ENCODE results near the gene PEX16. TPM values are rescaled to one million over a fixed set of nuclear protein-coding genes. Genes with fewer than 3 reads are reported as not detected.

PEX16 gene
- total RNA-seq, 2 experiments from 2014 or later, result 41.0 to 43.9 TPM

GRCh38 chr11:45928535-45929215, 11.0 kb upstream of the PEX16 start:
- BruUV-seq (replicated peaks), result no TSS peak
- TF ChIP-seq EZH2phosphoT487 (IDR thresholded peaks at IDR 0.05; ENCODE audit: borderline replicate concordance, low read depth, low read length) (no peak), CTCF (conservative IDR thresholded peaks at IDR 0.05; ENCODE audit: low read length) (no peak)
- Histone ChIP-seq H4K20me1 (ENCODE audit: insufficient read depth, low read length) (no peaks in the 10 kb centered on the region), H3K4me1 (ENCODE audit: insufficient read depth, low read length, poor library complexity, severe bottlenecking) (peaks cover 54% of the 10 kb centered on the region), H3K9me2 (ENCODE audit: insufficient read depth, low read length) (no peaks in the 10 kb centered on the region), H3K4me3 (ENCODE audit: low read depth, low read length, poor library complexity, severe bottlenecking) (no peak overlapping the region), H2AFZ (ENCODE audit: low read length) (no peak overlapping the region), H3K79me2 (ENCODE audit: insufficient read depth, low read depth, low read length) (peaks cover 19% of the 10 kb centered on the region), H3K9me3 (ENCODE audit: low read length) (no peaks in the 10 kb centered on the region), H3K4me2 (ENCODE audit: low read length) (peak overlapping the region; percentile 86), H3K27ac (ENCODE audit: low read depth, low read length, poor library complexity, severe bottlenecking) (peak overlapping the region; percentile 95), H3K36me3 (ENCODE audit: insufficient read depth, low read length) (peaks cover 7% of the 10 kb centered on the region; the same call in 1 of the 2 replicates)
- no peak for DNase-seq (ENCODE audit: low spot score)
- ChIA-PET CTCF (ENCODE audit: unreplicated experiment) (no interaction called here), POLR2A (interaction anchor here (1.2 to 3.1 kb wide), 3 partner anchors 9 to 11 kb away, joined by 5 to 33 read pairs (median 7); partner anchors contain the start of gene PEX16)
- intact Hi-C loops (cut with micrococcal nuclease; ENCODE audit: unreplicated experiment), result no loop called here

DNA sequence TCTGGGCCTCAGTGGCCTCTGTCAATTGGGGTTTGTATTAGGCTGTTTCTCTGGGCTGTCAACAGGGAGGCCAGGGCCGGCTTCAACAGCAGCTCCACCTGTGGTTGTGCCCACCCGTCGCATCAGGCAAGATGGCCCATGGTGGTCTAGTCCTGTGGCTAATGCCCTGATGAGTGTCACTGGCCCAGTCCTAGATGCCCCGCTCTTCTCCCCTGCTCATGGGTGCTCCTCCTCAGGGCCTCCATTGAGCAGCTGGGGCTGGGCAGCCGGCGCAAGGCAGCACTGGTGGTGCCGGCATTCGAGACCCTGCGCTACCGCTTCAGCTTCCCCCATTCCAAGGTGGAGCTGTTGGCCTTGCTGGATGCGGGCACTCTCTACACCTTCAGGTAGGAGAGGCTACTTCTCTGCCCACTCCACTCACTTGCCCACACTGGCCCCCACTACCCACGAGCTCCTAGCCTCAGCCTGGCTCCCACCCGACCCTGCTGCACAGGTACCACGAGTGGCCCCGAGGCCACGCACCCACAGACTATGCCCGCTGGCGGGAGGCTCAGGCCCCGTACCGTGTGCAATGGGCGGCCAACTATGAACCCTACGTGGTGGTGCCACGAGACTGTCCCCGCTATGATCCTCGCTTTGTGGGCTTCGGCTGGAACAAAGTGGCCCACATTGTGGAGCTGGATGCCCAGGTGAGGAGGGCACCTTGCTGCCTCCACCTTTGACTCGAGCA, 10.2 kb upstream of the PEX16 start:
- Histone ChIP-seq H3K4me2 (ENCODE audit: low read length) (no peak overlapping the region), H3K9me2 (ENCODE audit: insufficient read depth, low read length) (no peaks in the 10 kb centered on the region), H3K4me3 (ENCODE audit: low read depth, low read length, poor library complexity, severe bottlenecking) (no peak overlapping the region), H3K27ac (ENCODE audit: low read depth, low read length, poor library complexity, severe bottlenecking) (no peak overlapping the region), H2AFZ (ENCODE audit: low read length) (no peak overlapping the region), H3K79me2 (ENCODE audit: insufficient read depth, low read depth, low read length) (peaks cover 17% of the 10 kb centered on the region), H3K36me3 (ENCODE audit: insufficient read depth, low read length) (peaks cover 7% of the 10 kb centered on the region; the same call in 1 of the 2 replicates), H3K9me3 (ENCODE audit: low read length) (no peaks in the 10 kb centered on the region), H4K20me1 (ENCODE audit: insufficient read depth, low read length) (no peaks in the 10 kb centered on the region), H3K4me1 (ENCODE audit: insufficient read depth, low read length, poor library complexity, severe bottlenecking) (peaks cover 56% of the 10 kb centered on the region)
- intact Hi-C loops (cut with micrococcal nuclease; ENCODE audit: unreplicated experiment), result no loop called here
- no peak for DNase-seq (ENCODE audit: low spot score)
- no TSS peak for BruUV-seq (replicated peaks)
- ChIA-PET POLR2A (interaction anchor here (0.8 to 1.2 kb wide), 3 partner anchors 9 to 11 kb away, joined by 3 to 5 read pairs (median 4); partner anchors contain the start of gene PEX16), CTCF (ENCODE audit: unreplicated experiment) (no interaction called here)
- TF ChIP-seq CTCF (conservative IDR thresholded peaks at IDR 0.05; ENCODE audit: low read length), result no peak
- no peak for TF ChIP-seq EZH2phosphoT487 (IDR thresholded peaks at IDR 0.05; ENCODE audit: borderline replicate concordance, low read depth, low read length)

Measured in OCI-LY7 (cell line).